Dedifferentiated amniotic fluid mesenchymal stem cell (primary cell): ENCODE measurements around the gene SEL1L2.

Experiments
- DNase-seq: peaks from one replicate; pipeline ENCODE4 v3.0.0-alpha.2; 2016; ENCODE audit errors: extremely low spot score

SEL1L2 gene

DNA sequence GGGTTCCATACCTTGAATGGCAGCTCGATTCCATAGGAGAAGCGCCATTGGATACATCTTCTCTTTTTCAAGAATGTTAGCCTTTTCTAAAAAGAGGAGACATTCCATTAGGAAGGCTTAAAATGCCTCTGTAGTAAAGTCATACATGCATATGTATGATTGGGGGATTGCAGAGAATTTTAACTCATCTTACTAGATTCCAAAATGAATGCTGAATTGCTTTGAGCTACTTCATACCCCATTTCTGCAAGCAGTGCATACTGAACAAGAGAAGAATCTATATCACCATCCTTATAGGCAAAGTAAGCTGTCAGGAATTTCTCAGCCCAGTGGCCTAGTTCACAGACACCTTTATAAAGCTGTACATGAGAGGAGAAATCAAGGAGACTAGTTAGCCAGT is 125.3 kb downstream of the SEL1L2 start:
- DNase-seq, result no peak

DNA sequence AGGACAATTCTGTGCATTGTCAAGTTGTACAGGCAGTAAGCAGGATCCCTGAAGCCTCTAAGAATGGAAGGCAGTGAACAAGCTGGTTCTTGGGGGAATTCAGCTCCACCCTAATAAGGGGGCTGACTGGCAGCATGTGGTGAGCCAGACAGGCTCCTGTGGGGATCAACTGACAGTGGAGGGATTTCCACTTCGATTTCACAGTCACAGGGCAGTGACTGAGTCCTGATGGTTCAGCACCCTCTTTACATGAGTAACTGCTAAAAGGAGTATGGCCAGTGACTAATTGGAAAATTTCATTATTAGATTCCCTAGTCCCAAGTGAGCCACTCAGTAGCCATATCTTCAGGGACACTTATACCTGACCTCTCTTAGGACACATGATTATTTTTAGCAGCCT is 127.2 kb downstream of the SEL1L2 start:
- DNase-seq, result no peak

DNA sequence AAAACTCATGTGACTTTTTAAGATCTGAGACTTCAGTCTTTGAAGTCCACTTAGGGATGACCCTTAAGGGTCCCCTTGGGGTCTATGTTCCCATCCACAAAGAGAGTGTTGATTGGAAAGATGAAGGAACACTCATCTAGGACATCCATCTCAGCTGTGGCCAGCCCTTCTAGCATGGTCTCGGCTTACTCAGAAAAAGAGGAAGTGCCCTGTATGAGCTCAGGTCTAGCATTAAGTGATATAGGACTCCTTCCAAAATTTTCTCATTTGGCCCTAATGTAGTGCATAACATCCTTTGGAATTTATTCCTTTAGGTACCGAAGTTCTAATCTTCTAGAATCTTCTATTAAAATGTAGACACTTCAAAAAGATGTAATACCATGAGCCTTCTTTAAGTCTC is 128.2 kb downstream of the SEL1L2 start:
- no peak for DNase-seq

DNA sequence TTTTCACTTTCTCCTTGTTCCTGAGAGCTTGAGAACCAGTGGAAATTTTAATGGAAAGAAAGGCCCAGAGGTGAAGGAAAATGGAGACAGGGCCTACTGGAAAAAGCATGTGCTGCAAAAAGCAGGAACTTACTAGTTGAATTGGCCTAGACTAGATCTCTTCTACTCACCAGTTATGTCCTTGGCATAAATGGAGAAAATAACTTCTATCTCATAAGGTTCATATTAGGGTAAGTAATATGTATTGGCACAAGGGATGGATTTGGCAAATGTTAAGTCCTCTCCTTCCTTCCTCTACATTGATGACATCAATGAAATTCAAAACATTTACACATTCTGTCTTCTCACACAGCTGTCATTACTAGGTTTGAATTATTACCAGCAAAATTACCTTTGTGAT is 131.5 kb downstream of the SEL1L2 start:
- no peak for DNase-seq

DNA sequence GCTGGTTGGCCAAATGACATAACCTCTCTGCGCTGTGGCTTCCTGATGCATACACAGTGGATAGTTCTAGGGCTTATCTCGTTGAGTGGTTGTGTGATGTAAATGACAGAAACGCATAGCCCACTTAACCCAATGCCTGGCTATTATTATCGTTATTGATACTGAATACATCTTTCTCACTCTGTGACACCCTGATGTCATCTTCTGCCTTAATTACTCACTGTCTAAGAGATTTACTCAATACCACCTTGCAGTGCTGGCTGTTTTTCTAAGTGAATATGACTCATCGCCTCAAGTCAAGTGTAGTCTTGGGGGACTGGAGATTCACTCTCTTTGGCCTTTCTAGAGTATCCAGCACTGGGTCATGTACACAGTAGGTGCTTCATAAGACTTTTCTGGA is 132.0 kb downstream of the SEL1L2 start:
- DNase-seq, result no peak

DNA sequence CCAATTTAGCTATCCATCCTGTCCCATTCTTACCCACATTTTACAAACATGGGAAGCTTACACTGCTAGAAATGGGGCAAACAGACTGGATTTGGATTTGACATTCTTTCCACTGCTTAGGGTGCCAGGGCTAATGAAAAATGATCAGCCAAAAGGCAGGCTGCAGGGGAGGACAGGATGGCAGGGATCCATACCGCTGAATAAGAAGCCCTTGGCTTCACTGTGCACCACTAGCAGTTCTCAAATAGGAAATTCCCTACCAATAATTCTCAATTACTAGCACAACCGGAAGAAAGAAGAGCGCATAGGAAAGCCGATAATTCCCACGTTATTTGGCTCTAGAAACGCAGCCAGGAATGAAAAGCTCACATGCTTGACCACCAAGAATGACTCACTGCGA is 132.5 kb downstream of the SEL1L2 start:
- no peak for DNase-seq

DNA sequence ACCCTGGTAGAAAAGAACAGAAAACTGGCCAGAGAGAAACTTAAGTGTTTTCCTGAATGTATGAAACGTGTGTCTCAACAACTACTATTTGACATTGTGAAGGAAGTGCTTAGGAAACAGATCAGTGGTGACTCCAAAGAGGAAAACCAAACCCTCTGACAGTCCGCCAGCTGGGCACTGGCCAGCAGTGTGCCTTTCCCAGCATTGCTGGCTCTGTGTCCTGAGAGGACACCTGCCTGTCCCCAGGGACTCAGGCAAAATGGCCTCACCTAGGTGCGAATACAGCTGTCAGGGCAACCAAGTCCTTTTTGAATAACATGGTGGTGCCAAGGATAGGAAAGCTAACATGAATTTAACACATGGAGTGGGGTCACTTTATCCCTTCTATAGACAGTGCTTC is 133.1 kb downstream of the SEL1L2 start:
- DNase-seq, result no peak

DNA sequence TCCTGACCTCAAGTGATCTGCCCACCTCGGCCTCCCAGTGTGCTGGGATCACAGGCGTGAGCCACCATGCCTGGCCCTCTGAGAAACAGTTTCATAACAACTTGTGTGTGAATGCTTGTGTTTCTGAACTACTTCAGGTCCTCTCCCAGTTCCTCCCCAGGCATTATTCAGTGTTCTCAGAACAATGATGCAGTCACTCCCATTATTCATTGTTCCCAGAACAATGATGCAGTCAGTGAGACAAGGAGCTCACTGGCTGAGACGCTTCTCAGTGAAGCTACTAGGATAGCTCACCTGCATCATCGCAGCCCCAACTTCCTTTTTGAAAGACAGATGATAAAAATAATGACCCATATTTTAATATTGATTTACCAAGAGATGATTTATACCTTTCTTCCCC is 134.1 kb downstream of the SEL1L2 start:
- DNase-seq, result no peak

DNA sequence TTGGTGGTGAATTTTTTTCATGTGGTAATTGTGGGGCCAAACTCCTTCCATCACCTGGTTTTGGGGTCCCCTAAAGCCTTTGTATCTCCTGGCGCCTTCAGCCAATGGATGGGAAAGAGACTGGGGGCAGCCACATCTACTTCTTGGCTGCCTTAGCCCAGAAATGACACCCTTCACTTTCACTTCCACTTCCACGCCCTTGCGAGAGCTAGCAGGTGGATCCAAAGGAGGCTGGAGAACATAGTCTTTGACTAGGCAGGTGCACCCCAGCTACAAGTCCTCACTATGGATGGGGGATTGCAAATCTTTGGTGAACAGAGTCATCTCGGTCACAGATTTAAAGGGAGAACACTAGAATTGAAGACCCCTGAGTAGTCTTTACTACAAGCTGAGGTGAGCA is 134.8 kb downstream of the SEL1L2 start:
- DNase-seq, result no peak

DNA sequence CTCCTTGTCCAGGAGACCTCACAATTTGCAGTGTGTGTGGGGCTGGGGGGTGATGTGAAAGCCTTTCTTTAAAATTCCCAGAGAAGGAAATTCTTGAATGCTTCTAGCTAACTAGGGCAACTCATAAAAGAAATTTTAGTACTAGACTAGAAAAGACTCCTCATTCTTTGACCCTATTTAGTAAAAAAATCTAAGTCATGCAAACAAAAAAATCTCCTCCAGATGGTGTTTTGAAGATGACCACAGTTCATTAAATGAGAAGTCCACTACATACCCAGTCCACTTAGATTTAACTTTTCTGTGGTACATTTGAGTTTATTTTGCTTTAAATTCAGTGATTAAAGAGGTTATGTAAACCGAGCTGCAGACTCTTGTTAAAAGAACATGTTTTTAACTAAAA is 138.1 kb downstream of the SEL1L2 start:
- peak; percentile 29 for DNase-seq

DNA sequence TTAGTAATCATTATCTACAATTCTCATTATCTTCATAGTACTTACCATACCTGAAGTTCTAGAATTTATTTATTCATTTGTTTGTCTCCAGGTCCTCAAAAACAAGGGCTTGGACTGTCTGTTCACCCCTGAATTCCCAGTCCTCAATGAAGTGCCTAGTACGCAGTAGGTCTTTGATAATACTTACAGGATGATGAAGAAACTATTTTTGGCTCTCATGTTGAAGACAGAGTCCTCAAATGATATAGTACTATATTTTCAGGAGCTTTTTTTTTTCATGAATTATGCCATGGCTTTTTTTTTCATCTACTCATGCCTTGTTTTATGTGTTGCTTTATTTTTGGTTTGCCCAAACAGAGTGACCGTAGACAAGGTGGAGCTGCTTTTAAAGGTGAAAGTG is 139.1 kb downstream of the SEL1L2 start:
- DNase-seq, result no peak

DNA sequence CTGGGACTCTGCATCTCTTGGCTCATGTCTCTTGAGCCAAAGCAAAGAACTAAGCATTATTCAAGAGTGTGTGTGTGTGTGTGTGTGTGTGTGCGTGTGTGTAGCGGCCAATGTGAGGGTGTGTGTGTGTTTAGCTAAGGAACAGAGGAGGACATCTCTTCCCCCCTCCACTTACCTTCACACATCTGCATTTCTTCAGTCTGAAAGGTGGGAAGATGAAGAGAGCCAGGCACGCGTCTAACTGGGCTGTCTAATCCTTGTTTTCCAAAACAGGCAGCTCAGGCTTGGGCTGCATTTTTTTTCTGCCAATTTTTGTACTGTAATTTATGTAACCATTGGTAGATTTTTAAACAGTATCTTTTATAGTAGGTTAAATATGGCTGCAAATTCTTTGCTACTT is 146.1 kb downstream of the SEL1L2 start:
- no peak for DNase-seq

DNA sequence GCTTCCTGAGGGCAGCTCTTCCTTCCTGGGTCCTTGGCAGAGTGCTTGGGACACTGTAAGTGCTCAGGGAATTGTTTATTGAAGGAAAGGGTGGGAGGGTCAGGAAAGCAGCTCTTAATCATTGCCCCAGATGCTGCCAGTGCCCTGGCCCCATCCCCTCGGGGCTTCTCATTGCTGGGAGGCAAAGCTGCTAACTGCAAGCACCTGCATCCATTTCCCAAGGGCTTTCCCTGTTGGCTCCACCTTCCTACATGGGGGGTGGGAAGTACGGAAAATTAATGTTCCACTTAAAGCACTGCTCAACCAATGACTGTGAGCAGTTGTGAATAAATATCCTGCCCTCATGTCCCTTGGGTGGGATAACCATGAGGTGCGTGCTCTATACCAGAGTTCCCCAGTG is 149.2 kb downstream of the SEL1L2 start:
- DNase-seq, result no peak

DNA sequence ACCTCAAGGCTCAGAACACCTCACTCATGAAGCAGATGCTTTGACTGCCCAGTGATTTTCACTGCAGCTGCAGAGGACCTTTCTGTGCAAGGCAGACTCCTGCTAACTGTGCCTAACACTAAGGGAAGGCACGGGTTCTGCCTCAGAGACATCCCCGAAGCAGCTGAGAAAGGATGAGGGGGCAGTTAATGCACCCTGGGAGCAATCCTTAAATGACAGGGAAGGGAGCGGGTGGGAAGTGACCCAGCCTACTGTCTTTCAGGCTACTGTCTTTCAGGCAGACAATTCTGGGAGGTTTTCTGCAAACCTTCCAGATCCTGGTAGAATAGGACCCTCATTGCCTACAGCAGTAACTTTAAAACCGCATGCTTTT is 150.3 kb downstream of the SEL1L2 start:
- DNase-seq, result no peak

DNA sequence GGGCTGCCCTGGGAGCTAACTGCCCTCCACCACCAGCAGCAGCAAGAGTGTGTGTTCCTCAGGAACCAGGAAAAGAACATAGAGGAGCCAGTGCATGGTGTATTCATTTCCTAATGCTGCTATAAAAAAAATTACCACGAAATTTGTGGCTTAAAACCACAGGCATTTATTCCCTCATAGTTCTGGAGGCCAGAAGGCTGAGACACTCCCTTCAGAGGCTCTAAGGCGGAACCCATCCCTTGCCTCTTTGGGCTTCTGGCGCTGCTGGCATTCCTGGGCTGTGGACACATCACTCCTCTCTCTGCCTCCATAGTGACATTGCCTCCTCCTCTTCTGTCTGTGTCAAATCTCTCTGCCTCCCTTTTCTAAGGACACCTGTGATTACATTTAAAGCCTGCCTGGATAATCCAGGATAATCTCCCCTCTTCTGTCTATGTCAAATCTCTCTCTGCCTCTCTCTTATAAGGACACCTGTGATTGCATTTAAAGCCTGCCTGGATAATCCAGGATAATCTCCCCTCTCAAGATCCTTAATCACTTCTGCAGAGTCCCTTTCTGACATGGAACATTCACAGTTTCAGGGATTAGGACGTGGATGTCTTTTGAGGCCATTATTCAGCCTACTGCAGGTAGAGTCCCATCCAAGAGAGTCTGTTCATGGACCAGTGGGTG is 150.9 kb downstream of the SEL1L2 start:
- DNase-seq, result peak; percentile 89

DNA sequence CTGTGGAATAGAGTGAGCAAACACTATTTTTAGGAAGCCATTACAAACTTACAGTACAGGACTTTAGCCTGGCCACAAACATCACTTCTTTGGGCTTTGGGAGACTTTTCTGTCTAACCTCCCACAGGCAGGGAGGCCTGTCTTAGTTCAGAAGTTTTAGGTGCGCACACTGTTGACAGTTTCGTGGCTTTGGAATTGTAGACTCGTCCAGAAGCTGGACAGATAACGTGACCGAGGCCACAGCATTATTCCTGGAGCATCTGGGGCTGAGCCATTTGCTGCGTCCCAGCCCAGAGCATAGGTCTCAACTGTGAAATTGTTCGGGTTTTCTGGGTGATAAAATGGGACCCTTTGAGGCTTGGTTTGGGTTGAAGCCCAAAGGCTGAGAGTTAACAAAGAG is 151.8 kb downstream of the SEL1L2 start:
- no peak for DNase-seq

DNA sequence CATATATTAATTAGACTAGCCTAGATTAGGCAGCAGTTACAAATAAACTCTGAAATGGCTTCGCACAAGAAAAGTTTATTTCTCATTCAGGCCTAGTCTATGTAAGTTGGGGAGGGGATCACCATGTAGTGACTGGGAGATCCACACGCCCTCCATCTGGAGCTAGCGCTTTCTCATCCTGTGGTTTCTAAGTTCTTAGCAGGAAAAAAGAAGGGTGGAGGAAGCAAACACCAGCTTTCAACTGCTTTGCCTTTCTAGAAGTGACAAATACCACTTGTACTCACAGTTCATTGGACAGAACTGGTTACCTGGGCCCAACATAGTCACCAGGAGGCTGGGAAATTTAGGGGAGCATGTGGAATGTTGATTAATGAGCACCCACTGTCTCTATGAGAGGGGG is 158.9 kb downstream of the SEL1L2 start:
- no peak for DNase-seq

DNA sequence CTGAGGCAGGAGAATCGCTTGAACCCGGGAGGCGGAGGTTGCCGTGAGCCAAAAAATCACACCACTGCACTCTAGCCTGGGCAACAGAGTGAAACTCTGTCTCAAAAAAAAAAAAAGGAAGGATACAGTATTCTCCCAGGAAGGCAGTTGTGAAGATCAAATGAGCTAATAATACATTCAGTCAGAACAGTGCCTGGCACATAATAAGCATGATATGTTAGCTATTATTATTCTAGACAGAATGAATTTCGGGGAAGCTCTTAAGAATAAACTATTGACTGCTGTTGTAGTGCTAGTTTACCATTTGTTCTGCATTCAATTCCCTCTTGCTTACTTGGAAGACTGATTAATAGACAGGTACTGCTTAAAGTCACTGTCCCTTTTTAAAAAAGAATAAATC is 164.9 kb downstream of the SEL1L2 start:
- no peak for DNase-seq

DNA sequence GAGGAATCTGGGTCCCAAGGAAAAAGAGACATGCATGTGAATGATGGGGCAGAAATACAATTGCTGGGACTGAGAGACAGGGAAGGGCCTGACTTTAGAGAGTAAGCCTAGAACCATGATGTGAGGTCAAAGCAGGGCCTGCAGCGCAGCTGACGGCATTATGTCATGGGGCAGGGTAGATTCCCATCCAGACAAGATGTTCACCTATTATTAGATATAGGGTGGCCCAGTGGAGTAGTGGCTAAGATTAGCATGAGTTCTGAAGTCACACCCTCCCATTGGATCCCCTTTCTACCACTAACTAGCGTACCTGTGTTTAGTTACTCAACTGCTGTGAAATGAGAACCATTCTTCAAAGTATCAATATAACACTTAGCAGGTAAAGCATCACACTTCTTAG is 166.0 kb downstream of the SEL1L2 start:
- no peak for DNase-seq

DNA sequence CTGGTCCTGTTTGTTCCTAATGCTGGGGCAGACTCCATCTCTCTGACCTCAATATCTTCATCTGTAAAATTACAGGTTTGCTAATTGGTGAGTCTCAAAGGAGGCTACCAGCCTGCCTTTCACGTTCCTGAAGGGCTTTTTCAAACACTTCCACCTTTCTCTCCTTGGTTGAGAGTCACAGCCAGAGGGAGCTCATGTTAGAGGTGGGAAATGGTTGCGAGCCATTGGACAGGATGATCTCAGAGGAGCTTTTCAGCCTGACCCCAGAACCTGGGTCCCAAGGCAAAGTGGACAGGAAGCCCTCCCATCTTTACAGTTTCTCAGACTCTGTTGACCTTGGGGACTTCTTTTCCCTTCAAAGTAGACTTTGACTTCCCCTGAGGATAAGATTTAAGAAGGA is 168.0 kb downstream of the SEL1L2 start:
- no peak for DNase-seq

DNA sequence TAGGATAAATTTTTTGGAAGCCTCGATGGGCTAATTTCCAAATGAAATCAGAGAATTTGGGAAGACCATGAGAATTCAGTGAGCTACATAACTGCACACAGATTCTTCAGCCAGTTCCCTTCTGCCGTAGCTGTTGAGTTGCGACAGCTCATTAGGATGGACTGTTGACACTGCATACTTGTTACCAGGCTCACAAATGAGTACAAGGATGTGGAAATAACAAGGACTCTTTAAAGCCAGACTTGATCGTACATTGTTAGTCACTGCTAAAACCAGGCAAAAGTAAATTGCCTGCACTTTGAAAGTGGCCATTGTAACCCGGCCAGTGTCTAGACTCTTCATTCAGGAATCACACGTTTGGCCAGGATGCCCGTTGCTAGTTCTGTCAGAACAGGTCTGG is 168.5 kb downstream of the SEL1L2 start:
- no peak for DNase-seq

DNA sequence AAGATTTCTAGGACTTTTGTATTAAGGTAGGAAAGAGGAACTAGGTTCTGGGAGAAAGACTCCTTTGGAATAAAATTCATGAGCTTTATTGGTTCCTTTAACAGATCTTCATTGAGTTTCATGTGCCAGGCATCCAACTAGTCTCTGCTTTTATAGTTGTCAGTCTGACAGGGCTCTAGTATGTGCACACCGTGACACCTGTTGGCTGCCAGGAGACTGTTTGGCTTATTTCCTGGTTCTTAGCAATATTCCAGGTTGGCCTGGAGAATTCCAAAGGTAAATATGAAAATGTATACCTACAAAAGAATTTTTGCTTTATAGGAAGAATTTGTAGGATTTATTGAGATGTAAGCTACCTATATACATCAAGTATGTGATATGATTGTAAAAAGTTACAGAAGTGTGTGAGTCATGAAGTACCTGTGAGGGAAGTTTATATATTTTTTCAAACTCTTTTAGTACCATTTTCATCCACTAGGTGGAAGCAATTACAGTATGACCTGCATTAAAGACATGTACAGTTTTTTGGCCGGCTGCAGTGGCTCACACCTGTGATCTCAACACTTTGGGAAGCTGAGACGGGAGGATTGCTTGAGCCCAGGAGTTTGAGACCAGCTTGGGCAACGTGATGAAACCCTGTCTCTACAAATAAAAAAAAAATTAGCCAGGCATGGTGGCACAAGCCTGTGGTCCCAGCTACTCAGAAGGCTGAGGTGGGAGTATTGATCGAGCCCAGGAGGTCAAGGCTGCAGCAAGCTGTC is 170.3 kb downstream of the SEL1L2 start:
- peak; percentile 55 for DNase-seq

DNA sequence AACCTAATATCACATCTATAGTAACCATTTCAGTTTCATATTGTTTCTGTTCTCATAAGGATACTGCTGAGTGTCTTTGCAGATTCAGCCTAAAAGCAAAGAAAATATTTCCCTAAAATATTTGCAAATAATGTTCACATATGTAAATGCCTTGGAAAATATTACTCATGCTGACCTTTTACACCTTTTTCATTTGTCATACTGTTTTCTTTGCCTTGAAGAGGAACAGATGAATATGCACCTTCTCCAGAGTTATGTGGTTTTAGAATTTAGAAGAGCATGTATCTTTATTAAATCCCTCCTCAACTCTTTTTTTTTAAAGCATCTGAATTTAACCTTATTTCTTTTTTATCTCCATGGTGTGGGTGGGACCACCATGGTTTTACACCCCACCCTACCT is 173.1 kb downstream of the SEL1L2 start:
- no peak for DNase-seq

DNA sequence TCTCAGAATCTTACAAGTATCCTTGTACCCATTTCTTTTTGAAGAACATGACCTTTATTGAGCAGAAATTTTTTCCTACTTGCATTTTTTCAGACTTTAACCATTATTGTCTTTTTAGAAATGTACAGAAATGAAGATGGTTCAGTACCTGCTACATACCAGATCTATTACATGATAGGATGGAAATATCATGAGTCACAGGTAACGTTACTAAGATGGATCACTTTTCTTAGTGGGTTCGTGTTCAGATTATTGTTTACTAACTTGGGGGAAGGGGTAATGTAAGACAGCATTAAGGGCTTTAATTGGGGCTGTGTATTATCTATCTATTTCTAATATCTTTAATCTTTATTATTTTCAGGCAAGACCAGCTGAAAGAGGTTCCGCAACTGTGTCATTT is 173.7 kb downstream of the SEL1L2 start:
- DNase-seq, result no peak
